RWPE1 (cell line): ENCODE data around the gene SLC44A5.
"Not testable (repeated sequence)": the region's sequence is repeated elsewhere in the genome, so short reads cannot be mapped to it uniquely, and the experiment has no call there.

Source experiments
- CTCF ChIA-PET: fragments of 350-600 bp; sonication (Branson Sonifier 250); formaldehyde crosslinking; extraction: SDS; loops from one replicate; lab custom pipeline; 2021; lab: Yijun Ruan, JAX
- POLR2A ChIA-PET: fragments of 400-600 bp; formaldehyde crosslinking; extraction: SDS; loops from one replicate; lab custom pipeline; 2020; ENCODE audit warnings: antibody characterized with exemption; ENCODE audit not compliant: low non-redundant PET; lab: Yijun Ruan, JAX
- DNase-seq: peaks from one replicate; pipeline ENCODE4 v3.0.0; 2012; ENCODE audit warnings: low spot score
- H3K27ac ChIP-seq: fragments of 450-650 bp; 2 replicates; pipeline ENCODE4 v1.5.1; 2017
- TF ChIP-seq, protein P1 (sequence below): fragments of 450-650 bp; conservative IDR thresholded peaks from 2 replicates; pipeline ENCODE4 v1.5.1; 2017; ENCODE audit warnings: low read depth, mild to moderate bottlenecking

Gene SLC44A5

DNA sequence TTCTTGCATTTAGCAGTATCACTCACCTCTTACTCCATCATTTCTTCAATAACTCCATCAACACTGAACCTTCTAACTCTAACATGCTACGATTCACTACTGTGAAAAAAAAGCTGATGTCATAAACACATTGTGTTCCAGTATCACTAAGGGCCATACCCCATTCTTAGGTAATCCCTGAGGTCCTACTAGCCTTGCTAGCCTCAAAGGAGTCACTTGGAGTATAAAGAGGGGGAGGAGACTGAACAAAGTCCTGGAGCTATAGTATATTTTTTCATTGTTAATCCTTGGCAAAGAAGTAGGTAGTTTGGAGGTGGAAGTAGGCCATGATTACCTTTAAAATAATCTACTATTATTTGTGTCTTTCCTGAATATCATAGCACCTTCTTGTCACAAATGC is at the start of gene SLC44A5:
Gene SLC44A5, minus strand, starts transcription at position 101 of the 400 bp plus-strand sequence. CDS start 69,667 bp downstream, outside the sequence.
- ChIA-PET CTCF (interaction anchor here (0.7 kb wide), 1 partner anchor 378 kb away, joined by 3 read pairs; no protein-coding TSS in a partner anchor), POLR2A (no interaction called here)
- TF ChIP-seq, protein P1, sequence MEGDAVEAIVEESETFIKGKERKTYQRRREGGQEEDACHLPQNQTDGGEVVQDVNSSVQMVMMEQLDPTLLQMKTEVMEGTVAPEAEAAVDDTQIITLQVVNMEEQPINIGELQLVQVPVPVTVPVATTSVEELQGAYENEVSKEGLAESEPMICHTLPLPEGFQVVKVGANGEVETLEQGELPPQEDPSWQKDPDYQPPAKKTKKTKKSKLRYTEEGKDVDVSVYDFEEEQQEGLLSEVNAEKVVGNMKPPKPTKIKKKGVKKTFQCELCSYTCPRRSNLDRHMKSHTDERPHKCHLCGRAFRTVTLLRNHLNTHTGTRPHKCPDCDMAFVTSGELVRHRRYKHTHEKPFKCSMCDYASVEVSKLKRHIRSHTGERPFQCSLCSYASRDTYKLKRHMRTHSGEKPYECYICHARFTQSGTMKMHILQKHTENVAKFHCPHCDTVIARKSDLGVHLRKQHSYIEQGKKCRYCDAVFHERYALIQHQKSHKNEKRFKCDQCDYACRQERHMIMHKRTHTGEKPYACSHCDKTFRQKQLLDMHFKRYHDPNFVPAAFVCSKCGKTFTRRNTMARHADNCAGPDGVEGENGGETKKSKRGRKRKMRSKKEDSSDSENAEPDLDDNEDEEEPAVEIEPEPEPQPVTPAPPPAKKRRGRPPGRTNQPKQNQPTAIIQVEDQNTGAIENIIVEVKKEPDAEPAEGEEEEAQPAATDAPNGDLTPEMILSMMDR: no peak
- no peak within 1 kb of the TSS for H3K27ac ChIP-seq
- DNase-seq: no peak

DNA sequence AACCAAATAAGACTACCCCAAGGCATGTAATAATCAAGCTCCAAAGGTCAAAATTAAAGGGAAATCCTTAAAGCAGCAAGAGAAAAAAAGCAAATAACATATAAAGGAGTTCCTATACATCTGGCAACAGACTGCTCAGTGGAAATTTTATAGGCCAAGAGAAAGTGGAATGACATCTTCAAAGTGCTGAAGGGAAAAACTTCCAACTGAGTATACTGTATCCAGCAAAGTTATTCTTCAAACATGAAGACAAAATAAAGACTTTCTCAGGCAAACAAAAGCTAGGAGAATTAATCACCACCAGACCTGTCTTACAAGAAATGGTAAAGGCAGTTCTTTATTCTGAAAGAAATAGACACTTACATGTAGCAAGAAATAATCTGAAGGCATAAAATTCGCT is 45.0 kb upstream of the SLC44A5 start:
- TF ChIP-seq, protein P1: no peak
- CTCF ChIA-PET: no interaction called here
- no peak for DNase-seq
- no peak overlapping the region for H3K27ac ChIP-seq
- POLR2A ChIA-PET: no interaction called here

- H3K27ac ChIP-seq, POLR2A ChIA-PET, DNase-seq: not testable (repeated sequence)
- CTCF ChIA-PET: interaction anchor here (0.5 kb wide), 1 partner anchor 943 kb away, joined by 3 read pairs; no protein-coding TSS in a partner anchor
Measured at GRCh38 chr1:75647183-75647582, 36.3 kb upstream of the SLC44A5 start.

DNA sequence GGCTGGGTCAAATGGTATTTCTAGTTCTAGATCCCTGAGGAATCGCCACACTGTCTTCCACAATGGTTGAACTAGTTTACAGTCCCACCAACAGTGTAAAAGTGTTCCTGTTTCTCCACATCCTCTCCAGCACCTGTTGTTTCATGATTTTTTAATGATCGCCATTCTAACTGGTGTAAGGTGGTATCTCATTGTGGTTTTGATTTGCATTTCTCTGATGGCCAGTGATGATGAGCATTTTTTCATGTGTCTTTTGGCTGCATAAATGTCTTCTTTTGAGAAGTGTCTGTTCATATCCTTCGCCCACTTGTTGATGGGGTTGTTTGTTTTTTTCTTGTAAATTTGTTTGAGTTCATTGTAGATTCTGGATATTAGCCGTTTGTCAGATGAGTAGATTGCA is 34.2 kb upstream of the SLC44A5 start:
- DNase-seq, POLR2A ChIA-PET, H3K27ac ChIP-seq, CTCF ChIA-PET: not testable (repeated sequence)

- ChIA-PET CTCF (no interaction called here), POLR2A (no interaction called here)
- no peak for DNase-seq
- no peak overlapping the region for H3K27ac ChIP-seq
- TF ChIP-seq, protein P1: no peak
Measured at GRCh38 chr1:75643460-75643859, 32.5 kb upstream of the SLC44A5 start.

DNA sequence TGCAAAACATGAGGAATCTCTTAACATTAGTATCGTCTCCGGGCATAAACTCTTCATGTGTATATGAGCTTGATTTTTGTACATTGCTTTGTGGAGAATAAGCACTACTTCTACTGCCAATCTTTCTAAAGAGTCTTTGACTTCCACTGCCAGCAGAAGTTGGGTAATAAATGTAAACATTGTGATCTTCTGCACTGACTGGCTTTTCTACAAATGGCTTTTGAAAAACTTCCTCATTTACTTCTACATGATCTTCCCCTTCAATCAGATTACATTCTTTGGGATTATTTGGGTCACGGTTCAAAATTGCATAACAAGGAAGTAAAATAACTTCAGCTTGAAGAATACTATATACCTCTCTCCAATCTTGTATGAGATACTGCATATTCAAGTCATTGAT is 30.4 kb upstream of the SLC44A5 start:
- no peak overlapping the region for H3K27ac ChIP-seq
- CTCF ChIA-PET: no interaction called here
- POLR2A ChIA-PET: no interaction called here
- TF ChIP-seq, protein P1: no peak
- DNase-seq: no peak

GRCh38 chr1:75640137-75640536 is 29.2 kb upstream of the SLC44A5 start:
- H3K27ac ChIP-seq: no peak overlapping the region
- no peak for DNase-seq
- TF ChIP-seq, protein P1: no peak
- ChIA-PET CTCF (no interaction called here), POLR2A (no interaction called here)
